Frontal cortex (tissue), 4 donors: Measurements from ENCODE around the gene CUBN. TPM values are rescaled to one million over a fixed set of nuclear protein-coding genes. Genes with fewer than 3 reads are reported as not detected.
"Not testable (repeated sequence)": the region's sequence is repeated elsewhere in the genome, so short reads cannot be mapped to it uniquely, and the experiment has no call there.

ENCODE experiments used
- DNase-seq, 2 donors: peaks; one replicate each; pipeline ENCODE4 v3.0.0; 2012; ENCODE audit warnings: low spot score in 2 of 2
- FAIRE-seq: peaks from 2 replicates; lab custom pipeline; 2012; peaks lifted over from hg19 to GRCh38; lab: Jason Lieb, UNC
- total RNA-seq: library from RNA; depleted of rRNA; stranded (reverse); fragments of >200 nt; gene quantifications from one replicate; pipeline ENCODE4 v1.2.3, GENCODE V29; 2014
- donor health status: control.
- donor health status: control.
- donor health status: control.

Gene CUBN
- total RNA-seq, 1 donor from 2014 or later, result 1.2 TPM

GRCh38 chr10:17023386-17024298, 106.0 kb downstream of the CUBN start:
- FAIRE-seq (no peak), DNase-seq (no peak)

GRCh38 chr10:17022896-17023295, 106.7 kb downstream of the CUBN start:
- FAIRE-seq, result no peak
- no peak for DNase-seq

GRCh38 chr10:17022466-17022825, 107.2 kb downstream of the CUBN start:
- no peak for FAIRE-seq

GRCh38 chr10:17021656-17022465, 107.8 kb downstream of the CUBN start:
- FAIRE-seq, result no peak
- no peak for DNase-seq

More at GRCh38 chr10:17022466-17022825, 107.2 kb downstream of the CUBN start:
- no peak for DNase-seq

GRCh38 chr10:17019696-17020095, 109.9 kb downstream of the CUBN start:
- DNase-seq (no peak), FAIRE-seq (no peak)

DNA sequence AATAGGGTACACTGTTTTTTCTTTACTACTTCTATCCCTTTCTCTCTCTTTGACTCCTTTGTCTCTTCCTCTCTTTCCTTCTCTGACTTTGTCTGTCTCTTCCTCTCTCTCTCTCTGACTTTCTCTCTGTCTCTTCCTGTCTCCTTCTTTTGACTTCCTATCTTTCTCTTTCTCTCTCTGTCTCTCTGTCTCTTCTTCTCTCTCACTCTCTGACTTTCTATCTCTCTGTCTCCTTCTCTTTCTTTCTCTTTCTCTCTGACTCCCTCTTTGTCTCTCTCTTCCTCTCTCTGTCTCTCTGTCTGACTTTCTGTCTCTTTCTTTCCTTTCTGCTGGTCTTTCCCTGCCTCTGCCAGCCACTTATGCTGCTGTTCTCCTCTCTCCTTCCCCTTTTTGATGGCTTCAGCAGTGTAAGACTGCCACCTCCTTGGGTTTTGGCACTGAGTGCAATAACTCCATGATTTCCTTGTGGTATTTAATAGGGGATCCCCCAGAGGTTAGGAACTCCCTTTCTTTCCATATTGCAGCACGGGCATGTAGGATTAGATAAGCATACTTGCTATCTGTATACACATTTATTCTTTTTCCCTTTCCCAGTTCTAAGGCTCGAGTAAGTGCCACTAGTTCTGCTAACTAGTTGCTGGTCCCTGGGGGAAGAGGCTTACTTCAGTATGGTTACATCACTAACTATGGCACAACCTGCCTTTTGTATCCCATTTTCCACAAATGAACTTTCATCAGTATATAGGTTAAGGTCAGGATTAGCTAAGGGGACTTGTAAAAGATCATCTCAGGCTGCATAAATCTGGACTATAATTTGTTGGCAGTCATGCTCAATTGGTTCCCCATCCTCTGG, 116.3 kb downstream of the CUBN start:
- not testable (repeated sequence) for DNase-seq, FAIRE-seq

- DNase-seq, FAIRE-seq: not testable (repeated sequence)
These were observed 116.9 kb downstream of the CUBN start for GRCh38 chr10:17012731-17013130.

- no peak for FAIRE-seq
- DNase-seq, result no peak
These were observed 119.1 kb downstream of the CUBN start for GRCh38 chr10:17010363-17011145.

- DNase-seq, result no peak
- no peak for FAIRE-seq
These were observed 120.4 kb downstream of the CUBN start for GRCh38 chr10:17009212-17009700.

- FAIRE-seq (no peak), DNase-seq (no peak)
These were observed 122.2 kb downstream of the CUBN start for GRCh38 chr10:17007418-17007770.

GRCh38 chr10:17006631-17007417, 122.8 kb downstream of the CUBN start:
- no peak for FAIRE-seq

DNA sequence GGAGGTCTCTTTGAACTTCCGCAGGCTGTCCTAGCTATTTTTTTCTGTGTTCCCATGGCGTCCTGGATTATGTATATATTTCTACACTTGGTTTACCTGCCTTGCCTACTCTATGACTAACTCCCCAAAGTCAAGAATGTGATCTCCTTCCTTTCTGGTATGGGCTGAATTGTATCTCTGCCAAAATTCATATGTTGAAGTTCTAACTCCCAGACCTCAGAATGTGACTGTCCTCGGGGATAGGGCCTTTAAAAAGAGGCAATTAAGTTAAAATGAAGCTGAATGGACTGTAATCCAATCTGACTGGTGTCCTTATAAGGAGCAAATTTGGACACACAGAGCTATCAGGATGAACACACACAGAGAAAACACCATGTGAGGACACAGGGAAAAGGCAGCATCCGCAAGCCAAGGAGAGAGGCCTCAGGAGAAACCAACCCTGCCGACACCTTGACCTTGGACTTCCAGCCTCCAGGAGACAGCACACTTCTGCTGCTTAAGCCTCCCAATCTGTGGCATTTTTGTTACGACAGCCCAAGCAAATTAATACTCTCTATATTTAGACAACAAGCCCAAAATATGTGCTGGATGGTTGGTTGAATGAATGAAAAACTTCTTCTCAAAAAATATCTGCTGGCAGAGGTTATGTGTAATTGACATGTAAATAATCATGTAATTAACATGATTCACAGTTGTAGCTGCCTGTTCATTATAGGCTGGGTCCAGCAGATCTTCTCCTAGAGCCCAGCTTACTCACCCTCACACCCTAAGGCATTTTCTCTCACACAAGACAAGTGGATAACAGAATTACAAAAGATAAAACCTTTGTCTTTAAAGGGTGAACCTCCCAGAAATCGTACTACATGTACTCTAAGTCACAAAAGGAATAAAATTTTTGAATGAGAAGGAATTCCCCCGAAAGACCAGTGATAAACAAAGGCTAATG, 123.7 kb downstream of the CUBN start:
- no peak for FAIRE-seq
- no peak for DNase-seq

More at GRCh38 chr10:17006631-17007417, 122.8 kb downstream of the CUBN start:
- no peak for DNase-seq

DNA sequence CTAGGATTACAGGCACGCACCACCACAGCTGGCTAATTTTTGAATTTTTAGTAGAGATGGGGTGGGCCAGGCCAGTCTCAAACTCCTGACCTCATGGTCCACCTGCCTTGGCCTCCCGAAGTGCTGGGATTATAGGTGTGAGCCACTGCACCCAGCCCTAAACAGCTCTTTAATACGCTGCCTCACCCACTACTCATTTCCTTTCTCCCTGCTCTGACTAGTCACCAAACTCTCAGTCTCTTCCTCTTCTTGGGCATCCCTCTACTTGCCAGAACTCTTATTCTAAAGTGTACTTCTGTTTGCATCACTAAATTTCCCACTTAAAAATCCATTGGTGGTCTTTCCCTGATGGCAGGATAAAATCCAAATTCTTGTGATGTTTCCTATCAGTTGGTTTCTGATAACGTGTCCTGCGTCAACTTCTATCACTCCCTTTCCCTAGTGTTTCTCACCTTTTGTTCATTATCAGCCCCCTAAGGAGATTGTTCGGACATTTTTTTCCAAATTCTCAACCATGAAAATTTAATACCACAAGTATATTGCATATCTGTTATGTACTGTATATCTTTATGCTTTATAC, 124.7 kb downstream of the CUBN start:
- DNase-seq, result no peak
- no peak for FAIRE-seq

- FAIRE-seq, result no peak
- no peak for DNase-seq
These were observed 125.8 kb downstream of the CUBN start for GRCh38 chr10:17003651-17004286.

DNA sequence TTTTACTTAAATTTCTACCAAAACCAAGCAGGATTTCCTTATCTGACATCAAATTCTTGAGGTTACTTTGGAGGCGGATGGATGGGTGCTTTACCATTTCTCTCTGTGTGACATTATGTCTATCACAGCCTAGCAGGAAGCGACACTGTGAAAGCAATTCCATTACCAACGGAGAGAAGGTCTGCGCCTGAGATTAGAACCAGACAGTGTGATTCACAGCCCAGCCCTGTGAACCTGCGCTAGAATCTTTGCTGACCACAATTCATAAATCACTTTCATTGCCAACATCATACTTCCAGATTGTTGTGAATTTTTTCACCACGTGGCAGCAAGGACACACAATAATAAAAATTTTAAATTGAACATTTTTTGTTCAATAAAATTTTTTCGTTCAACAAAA, 126.5 kb downstream of the CUBN start:
- DNase-seq (no peak), FAIRE-seq (no peak)

DNA sequence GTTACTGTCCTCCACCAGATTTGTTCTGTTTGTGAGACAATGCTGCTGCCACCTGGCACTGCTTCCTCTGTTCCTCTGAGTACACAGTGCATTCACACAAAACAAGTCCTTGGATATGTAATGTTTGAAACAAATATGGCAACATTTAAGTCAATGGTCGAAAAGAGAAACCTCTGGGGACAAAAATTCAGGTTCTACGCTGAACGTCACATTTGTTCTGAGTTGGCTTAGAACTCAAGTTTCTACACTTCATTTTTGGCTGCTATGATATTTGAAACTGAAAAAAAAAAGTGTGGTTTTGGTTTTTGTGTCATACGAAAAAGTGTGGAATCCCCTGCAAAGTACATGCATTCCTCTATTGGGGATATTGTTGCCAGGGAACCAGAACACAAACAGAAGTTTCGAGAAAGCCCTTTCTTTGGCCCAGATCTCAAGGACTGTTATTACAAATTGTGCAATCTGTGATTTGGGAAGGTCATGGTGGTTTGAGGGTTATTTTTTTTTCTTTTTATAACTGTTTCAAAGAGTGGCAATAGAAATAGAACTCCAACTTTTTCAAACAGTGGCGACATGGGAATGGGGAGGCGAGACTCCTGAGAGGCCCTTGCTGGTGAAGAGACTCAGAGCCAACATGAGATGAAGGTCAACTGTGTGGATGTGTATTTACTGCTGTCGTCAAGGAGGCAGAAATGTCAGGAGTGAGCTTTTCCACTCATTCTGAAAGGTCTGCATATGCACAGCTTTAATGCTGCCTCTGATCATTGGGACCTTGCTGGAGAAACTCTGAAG, 127.5 kb downstream of the CUBN start:
- DNase-seq, result no peak
- FAIRE-seq, result no peak
